Neural cell (in vitro differentiated cells): ENCODE data around the gene ARHGAP25.

Experiments
- CTCF ChIP-seq: fragments of 450-650 bp; IDR thresholded peaks from 2 replicates; pipeline ENCODE4 v1.5.1; 2014; ENCODE audit warnings: antibody characterized with exemption, mild to moderate bottlenecking, moderate library complexity; ENCODE audit not compliant: poor library complexity, severe bottlenecking
- EZH2 ChIP-seq: fragments of 200-600, 300-800 bp; shearing (Covaris generic), sonication (generic); IDR thresholded peaks from 2 replicates; pipeline ENCODE4 v1.6.1; 2014; ENCODE audit warnings: antibody characterized with exemption, low read length, borderline replicate concordance, mild to moderate bottlenecking; ENCODE audit not compliant: insufficient read depth, poor library complexity, severe bottlenecking
- TAF1 ChIP-seq: IDR thresholded peaks from 2 replicates; pipeline ENCODE4 v1.6.1; 2012; ENCODE audit warnings: low read depth

GRCh38 chr2:68833162-68833561, 98.6 kb downstream of the ARHGAP25 start:
- TF ChIP-seq EZH2, result no peak
- TF ChIP-seq CTCF, result no peak
- TF ChIP-seq TAF1, result no peak
